ENCODE results near the gene ZZZ3.
"Not testable (repeated sequence)": the region's sequence is repeated elsewhere in the genome, so short reads cannot be mapped to it uniquely, and the experiment has no call there.

Gene ZZZ3

DNA sequence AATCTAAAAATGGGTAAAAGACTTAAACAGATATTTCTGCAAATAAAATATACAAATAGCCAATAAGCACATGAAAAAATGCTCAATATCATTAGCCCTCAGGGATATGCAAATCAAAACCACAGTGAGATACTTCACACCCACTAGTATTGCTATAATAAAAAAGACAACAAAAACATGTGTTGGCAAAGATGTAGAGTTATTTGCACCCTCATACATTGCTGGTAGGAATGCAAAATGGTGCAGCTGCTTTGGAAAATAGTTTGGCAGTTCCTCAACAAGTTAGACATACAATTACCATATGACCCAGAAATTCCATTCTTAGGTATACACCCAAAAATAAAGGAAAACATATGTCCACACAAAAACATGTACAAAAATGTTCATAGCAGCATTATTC is 30.2 kb downstream of the ZZZ3 start:
- TF ChIP-seq EZH2 (optimal IDR thresholded peaks at IDR 0.05; ENCODE audit: low read depth, low read length) (no peak), EZH2phosphoT487 (IDR thresholded peaks at IDR 0.05; ENCODE audit: low read length) (no peak)
- TF ChIP-seq, protein P1, sequence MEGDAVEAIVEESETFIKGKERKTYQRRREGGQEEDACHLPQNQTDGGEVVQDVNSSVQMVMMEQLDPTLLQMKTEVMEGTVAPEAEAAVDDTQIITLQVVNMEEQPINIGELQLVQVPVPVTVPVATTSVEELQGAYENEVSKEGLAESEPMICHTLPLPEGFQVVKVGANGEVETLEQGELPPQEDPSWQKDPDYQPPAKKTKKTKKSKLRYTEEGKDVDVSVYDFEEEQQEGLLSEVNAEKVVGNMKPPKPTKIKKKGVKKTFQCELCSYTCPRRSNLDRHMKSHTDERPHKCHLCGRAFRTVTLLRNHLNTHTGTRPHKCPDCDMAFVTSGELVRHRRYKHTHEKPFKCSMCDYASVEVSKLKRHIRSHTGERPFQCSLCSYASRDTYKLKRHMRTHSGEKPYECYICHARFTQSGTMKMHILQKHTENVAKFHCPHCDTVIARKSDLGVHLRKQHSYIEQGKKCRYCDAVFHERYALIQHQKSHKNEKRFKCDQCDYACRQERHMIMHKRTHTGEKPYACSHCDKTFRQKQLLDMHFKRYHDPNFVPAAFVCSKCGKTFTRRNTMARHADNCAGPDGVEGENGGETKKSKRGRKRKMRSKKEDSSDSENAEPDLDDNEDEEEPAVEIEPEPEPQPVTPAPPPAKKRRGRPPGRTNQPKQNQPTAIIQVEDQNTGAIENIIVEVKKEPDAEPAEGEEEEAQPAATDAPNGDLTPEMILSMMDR (IDR thresholded peaks at IDR 0.05; ENCODE audit: low read length), result no peak
- no peak overlapping the region for H2AFZ ChIP-seq (ENCODE audit: low read length)
- DNase-seq, result no peak
- H3K27me3 ChIP-seq (replicated peaks; ENCODE audit: insufficient read depth, low read length), result no peaks in the 10 kb centered on the region
- no peaks in the 10 kb centered on the region for H3F3A ChIP-seq (ENCODE audit: insufficient read depth, low read length)
- H3K9me3 ChIP-seq (replicated peaks; ENCODE audit: insufficient read depth, low read length), result no peaks in the 10 kb centered on the region
- H3K4me2 ChIP-seq (ENCODE audit: low read depth, low read length), result no peak overlapping the region
- H3K4me1 ChIP-seq (ENCODE audit: low read length), result no peaks in the 10 kb centered on the region
- H3K9me2 ChIP-seq (replicated peaks; ENCODE audit: insufficient read depth, low read length), result no peaks in the 10 kb centered on the region
- H3K9ac ChIP-seq (ENCODE audit: low read length), result no peak overlapping the region
- peaks cover 5% of the 10 kb centered on the region; the same call in 1 of the 2 replicates for H4K20me1 ChIP-seq (ENCODE audit: insufficient read depth, low read length)
- peaks cover 100% of the 10 kb centered on the region for H3K79me2 ChIP-seq (ENCODE audit: low read length)
- no peak overlapping the region for H3K27ac ChIP-seq (ENCODE audit: low read length)
- H3K4me3 ChIP-seq (ENCODE audit: low read length), result no peak overlapping the region
- H3K36me3 ChIP-seq (replicated peaks; ENCODE audit: insufficient read depth, low read length), result no peaks in the 10 kb centered on the region; the same call in 1 of the 2 replicates

DNA sequence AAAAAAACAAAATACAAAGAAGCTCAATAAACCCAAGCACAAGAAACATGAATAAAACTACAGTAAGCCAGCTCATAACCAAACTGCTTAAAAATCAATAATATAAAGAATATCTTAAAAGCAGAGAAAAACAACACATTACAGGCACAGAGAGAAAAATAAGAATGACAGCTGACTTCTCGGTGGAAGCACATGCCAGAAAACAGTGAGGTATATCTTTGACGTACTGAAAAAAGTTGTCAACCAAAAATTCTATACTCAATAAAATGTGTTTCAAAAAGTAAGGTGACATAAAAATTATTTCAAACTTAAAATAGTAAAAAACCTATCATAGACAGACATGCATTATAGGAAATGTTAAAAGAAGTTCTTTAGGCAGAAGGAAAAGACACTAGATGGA is 33.3 kb downstream of the ZZZ3 start:
- no peak overlapping the region for H3K4me3 ChIP-seq (ENCODE audit: low read length)
- no peaks in the 10 kb centered on the region; the same call in 1 of the 2 replicates for H4K20me1 ChIP-seq (ENCODE audit: insufficient read depth, low read length)
- H3K4me1 ChIP-seq (ENCODE audit: low read length), result no peaks in the 10 kb centered on the region
- H3K27me3 ChIP-seq (replicated peaks; ENCODE audit: insufficient read depth, low read length), result no peaks in the 10 kb centered on the region
- H3K9ac ChIP-seq (ENCODE audit: low read length), result no peak overlapping the region
- no peaks in the 10 kb centered on the region for H3K9me3 ChIP-seq (replicated peaks; ENCODE audit: insufficient read depth, low read length)
- no peaks in the 10 kb centered on the region for H3F3A ChIP-seq (ENCODE audit: insufficient read depth, low read length)
- H3K27ac ChIP-seq (ENCODE audit: low read length), result no peak overlapping the region
- H3K4me2 ChIP-seq (ENCODE audit: low read depth, low read length), result no peak overlapping the region
- no peak overlapping the region for H2AFZ ChIP-seq (ENCODE audit: low read length)
- no peak for DNase-seq
- no peaks in the 10 kb centered on the region for H3K9me2 ChIP-seq (replicated peaks; ENCODE audit: insufficient read depth, low read length)
- H3K79me2 ChIP-seq (ENCODE audit: low read length), result peaks cover 100% of the 10 kb centered on the region
- TF ChIP-seq EZH2 (optimal IDR thresholded peaks at IDR 0.05; ENCODE audit: low read depth, low read length), result no peak
- TF ChIP-seq, protein P1 (IDR thresholded peaks at IDR 0.05; ENCODE audit: low read length), result no peak
- no peak for TF ChIP-seq EZH2phosphoT487 (IDR thresholded peaks at IDR 0.05; ENCODE audit: low read length)
- peaks cover 4% of the 10 kb centered on the region; the same call in 1 of the 2 replicates for H3K36me3 ChIP-seq (replicated peaks; ENCODE audit: insufficient read depth, low read length)

DNA sequence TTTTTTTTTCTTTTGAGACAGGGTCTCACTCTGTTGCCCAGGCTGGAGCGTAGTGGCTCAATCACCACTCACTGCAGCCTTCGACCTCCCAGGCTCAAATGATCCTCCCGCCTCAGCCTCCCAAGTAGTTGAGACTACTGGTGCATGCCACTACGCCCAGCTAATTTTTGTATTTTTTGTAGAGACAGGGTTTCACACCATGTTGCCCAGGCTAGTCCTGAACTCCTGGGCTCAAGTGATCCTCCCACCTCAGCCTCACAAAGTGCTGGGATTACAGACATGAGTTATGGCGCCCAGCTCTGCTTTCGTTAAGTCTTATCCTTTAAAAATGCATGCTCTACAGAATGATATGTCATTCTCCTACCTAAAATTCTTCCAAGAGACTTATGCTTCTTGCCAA is 36.2 kb downstream of the ZZZ3 start:
- not testable (repeated sequence) for H3F3A ChIP-seq (ENCODE audit: insufficient read depth, low read length); H3K27ac ChIP-seq (ENCODE audit: low read length); H3K4me2 ChIP-seq (ENCODE audit: low read depth, low read length); H3K4me1 ChIP-seq (ENCODE audit: low read length); H4K20me1 ChIP-seq (ENCODE audit: insufficient read depth, low read length); DNase-seq; H3K4me3 ChIP-seq (ENCODE audit: low read length); H3K9ac ChIP-seq (ENCODE audit: low read length); H3K27me3 ChIP-seq (replicated peaks; ENCODE audit: insufficient read depth, low read length); H3K36me3 ChIP-seq (replicated peaks; ENCODE audit: insufficient read depth, low read length); H2AFZ ChIP-seq (ENCODE audit: low read length); H3K9me2 ChIP-seq (replicated peaks; ENCODE audit: insufficient read depth, low read length); H3K9me3 ChIP-seq (replicated peaks; ENCODE audit: insufficient read depth, low read length)
- H3K79me2 ChIP-seq (ENCODE audit: low read length), result peaks cover 95% of the 10 kb centered on the region

DNA sequence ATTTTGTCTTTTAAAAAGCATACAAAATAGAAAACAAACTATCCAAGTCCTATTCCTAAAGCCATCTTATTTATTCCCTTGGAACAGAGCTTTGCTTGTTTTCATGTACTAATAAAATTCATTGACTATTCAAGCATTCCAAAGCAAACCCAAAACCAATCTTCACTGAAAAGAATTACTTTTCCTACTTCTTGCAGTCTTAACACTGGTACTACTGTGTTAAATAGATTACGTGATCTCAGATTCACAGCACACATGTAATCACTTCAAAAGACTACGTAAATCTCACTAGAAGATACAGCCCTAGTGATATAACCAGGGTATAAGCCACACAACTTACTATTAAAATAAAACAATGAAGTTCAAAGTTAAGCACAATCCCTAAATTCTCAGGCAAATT is 39.0 kb downstream of the ZZZ3 start:
- no peak for DNase-seq
- Histone ChIP-seq H2AFZ (ENCODE audit: low read length) (no peak overlapping the region), H3K9ac (ENCODE audit: low read length) (no peak overlapping the region), H3F3A (ENCODE audit: insufficient read depth, low read length) (no peaks in the 10 kb centered on the region), H3K27me3 (replicated peaks; ENCODE audit: insufficient read depth, low read length) (no peaks in the 10 kb centered on the region), H3K9me2 (replicated peaks; ENCODE audit: insufficient read depth, low read length) (no peaks in the 10 kb centered on the region), H3K9me3 (replicated peaks; ENCODE audit: insufficient read depth, low read length) (no peaks in the 10 kb centered on the region), H3K79me2 (ENCODE audit: low read length) (peaks cover 75% of the 10 kb centered on the region), H3K4me1 (ENCODE audit: low read length) (no peaks in the 10 kb centered on the region), H3K27ac (ENCODE audit: low read length) (no peak overlapping the region), H3K36me3 (replicated peaks; ENCODE audit: insufficient read depth, low read length) (peaks cover 4% of the 10 kb centered on the region; the same call in 1 of the 2 replicates), H3K4me2 (ENCODE audit: low read depth, low read length) (no peak overlapping the region), H4K20me1 (ENCODE audit: insufficient read depth, low read length) (no peaks in the 10 kb centered on the region), H3K4me3 (ENCODE audit: low read length) (no peak overlapping the region)
- TF ChIP-seq, protein P1 (IDR thresholded peaks at IDR 0.05; ENCODE audit: low read length), result no peak
- TF ChIP-seq EZH2 (optimal IDR thresholded peaks at IDR 0.05; ENCODE audit: low read depth, low read length) (no peak), EZH2phosphoT487 (IDR thresholded peaks at IDR 0.05; ENCODE audit: low read length) (no peak)
